Limb (tissue), 2 donors: ENCODE results near the gene PLCXD3.
A peak's percentile ranks its signal among the peaks of the same experiment; 100 is the strongest.
"Not testable (repeated sequence)": the region's sequence is repeated elsewhere in the genome, so short reads cannot be mapped to it uniquely, and the experiment has no call there.

ENCODE experiments used
- DNase-seq, 2 donors: peaks; one replicate each; pipeline ENCODE4 v3.0.0-alpha.2; 2016; ENCODE audit errors: extremely low spot score in 2 of 2

PLCXD3 gene

DNA sequence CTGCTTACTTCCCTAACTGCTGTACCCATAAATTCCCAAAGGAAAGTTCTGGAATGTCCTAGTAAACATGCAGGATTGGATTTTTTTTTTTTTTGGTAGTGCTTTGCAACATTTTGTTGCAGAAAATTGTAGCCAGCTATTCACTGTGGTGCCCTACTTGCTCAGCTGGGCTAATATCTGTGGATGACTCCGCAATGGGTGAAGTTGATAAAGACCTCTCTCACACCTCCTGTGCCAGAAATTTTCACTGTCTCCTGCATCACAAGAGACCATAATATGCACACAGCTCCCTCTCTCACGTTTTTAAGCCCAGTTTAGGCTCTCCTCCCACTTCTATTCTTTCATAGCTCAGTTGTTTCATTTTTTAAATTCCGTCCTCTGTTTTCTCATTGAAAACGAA is 160.6 kb downstream of the PLCXD3 start:
- DNase-seq: no peak

DNA sequence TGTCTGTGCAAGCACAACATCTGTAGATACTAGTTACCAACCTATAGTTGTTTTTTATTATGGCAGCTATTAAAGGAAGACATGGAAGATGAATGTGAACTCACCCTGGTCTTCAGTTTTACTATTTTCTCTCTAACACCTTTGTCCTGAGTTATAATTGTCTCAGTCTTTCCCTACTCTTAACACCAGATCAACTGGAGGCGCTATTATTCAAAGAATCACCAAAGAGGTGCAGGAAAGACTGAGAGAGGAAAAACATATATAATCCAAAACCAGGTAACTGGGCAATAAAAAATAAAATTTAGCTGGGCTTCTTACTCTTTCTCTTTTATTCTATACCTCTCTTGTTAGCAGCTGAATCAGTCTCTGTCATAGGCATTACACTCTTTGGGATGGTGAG is 162.8 kb downstream of the PLCXD3 start:
- DNase-seq: no peak

DNA sequence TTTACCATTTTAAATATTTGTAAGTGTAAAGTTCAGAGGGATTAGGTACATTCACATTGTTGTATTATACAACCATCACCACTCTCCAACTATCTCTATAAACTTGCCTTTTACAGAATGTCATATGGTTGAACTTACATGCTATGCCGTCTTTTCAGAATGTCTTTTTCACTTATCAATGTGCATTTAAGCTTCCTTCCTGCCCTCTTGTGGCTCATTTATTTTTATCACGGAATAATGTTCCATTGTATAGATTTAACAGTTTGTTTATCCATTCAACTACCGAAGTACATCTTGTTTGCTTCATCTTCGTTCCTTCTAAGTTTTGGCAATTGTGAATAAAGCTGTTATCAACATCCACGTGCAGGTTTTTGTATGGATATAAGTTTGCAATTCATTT is 163.8 kb downstream of the PLCXD3 start:
- DNase-seq: no peak

DNA sequence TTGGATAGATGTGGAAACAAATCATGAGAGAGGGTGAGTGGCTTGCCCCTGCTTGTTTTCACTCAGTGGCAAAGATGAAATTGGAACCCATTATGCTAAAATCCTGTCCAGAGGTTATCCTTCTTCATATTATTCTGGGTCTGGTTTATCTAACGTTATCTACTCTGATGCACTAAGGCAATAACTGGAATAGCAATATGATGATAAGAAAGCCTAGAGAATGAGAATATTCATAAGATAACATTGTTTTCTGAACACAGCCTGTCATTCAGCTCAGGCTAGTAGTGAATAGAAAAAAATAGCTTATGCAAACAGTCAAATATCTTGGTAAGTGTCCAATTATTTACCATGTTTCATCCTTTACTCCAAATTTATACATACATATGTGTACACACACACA is 165.1 kb downstream of the PLCXD3 start:
- no peak for DNase-seq

DNA sequence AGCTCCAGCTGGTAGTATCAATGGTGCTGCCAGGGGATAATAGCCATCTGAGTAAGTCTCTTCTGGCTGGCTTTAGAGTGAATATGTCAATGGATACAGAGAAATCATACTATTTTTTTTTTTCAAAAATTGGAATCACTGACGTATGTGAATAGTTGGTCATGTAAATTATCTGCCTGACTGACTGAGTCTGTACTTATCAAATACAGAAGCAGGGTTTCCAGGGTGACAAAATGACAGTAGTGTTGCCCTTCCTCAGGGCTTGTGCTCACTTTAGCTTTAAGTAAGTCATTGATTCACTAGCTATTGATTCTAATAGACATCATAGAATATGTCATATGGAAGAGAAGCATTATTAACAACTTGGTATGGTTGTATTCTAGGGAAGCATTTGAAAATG is 171.1 kb downstream of the PLCXD3 start:
- no peak for DNase-seq

DNA sequence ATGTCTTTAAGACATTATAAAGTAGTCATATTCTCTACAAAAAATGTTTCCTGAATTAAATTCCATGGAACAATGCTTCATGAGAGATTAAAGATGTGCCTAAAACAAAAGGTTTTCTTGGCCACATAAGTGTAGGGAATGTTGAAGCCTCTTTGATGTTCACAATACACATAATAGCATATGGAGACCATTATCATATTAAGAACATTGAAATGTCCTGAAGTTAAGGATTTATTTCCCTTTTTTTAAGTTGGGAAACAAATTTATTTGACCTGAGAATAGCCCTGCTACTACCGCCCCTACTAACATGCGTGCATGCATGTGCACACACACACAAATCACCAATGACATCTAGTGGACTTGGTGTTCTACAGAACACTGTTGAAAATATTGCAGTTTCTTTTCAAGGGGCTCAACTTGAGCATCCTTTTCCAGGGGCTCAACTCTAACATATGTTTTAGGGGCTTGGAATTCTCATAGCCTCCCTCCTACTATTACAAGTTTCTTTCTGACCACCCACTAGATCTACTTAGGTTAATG is 172.2 kb downstream of the PLCXD3 start:
- no peak for DNase-seq

DNA sequence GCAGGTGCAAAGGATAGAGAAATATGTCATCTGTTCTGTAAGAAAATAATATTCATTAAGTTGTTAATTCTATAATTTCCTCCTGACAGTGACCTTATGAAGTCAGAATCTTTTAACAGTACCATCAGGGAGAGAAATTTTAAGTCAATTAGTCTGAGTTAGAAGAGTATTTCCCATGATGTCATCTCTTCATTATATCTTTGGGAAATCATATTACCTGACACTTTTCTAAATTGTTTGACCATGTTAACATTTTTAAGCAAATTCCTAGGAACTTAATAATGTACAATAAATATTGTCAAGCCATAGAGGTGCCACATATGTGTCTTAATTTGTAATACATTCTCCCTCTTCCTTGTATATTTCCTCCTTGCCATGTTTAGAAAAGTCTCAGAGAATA is 172.7 kb downstream of the PLCXD3 start:
- no peak for DNase-seq

DNA sequence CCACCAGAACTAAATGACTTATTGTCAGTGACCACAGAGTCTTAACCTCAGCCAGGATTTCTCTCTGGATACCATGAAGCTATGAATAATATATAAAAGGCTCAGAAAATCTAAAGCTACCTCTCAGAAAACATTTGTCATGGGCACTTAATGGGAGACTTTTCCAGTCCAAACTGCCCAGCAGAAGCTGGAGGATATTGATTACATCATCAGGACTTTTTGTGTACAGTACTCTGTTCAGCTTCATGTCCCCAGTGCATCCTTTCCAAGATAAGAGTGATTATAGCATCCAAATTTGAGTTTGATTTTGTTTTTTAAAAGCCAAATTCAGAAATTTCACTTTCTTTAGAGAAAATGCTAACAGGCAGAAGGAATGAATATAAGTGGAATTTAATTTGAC is 173.2 kb downstream of the PLCXD3 start:
- DNase-seq: no peak

DNA sequence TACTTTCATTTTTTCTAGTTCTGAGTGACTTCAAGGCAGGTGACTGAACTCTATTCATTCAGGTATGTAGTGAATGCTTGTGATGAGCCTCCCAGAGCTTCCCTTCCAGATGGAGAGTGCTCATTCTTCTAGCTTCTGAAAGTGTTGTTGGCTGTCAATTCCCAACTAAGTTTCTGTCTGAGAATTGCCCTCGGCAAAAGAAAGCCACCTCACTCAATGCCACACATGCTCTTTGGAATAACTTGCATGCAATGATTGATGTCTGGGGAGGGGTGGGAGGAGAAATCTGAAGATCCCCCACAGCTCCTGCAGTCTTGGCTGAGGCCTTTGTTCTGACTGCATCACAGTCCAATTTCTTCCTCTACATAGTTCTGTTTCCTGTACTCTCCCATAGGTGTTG is 173.9 kb downstream of the PLCXD3 start:
- no peak for DNase-seq

DNA sequence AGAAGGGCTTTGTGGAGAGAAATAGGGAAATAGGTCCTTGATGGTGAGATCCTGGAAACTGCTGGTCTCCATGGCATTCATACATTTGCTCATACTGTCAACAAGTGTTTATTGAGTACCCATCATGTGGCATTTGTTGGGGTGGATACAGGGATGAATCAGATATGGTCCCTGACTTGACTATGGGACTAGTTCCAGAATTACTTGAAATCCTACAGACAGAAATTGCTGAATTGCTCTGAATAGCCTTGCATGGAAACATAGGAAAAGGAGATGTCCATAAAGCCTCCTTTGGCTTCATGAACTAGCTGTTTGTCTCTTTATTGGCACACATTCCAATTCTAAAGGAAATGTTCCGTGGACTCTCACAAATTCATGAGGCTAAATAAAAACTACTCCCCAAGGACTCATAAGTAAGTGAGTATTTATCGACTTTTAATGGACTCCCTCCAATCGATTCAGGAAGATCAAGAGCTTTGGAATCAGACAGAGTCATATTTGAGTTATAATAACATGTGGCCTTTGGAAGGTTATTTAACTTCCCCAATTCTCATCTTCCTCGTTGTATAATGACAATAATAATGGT is 174.7 kb downstream of the PLCXD3 start:
- peak in 1 of 2 donors; percentile 24 for DNase-seq

DNA sequence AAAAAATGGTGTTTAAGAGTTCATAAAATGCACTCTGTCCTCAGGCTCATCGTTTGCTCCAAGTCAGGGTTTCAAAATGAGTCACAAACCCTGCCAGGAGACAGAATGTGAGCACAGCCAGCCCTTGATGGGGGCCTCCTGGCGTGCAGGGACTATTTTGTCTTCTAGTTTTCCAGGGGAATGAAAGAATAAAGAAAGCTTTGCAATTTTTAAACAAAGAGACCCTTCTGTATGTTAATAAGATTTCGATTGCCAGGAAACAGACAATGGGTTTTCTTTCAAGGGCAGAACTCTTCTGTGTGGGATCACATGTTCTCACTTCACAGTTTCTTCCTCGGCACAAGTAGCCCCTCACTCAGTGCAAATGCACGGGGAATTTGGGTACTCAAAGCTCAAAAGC is 175.6 kb downstream of the PLCXD3 start:
- no peak for DNase-seq

DNA sequence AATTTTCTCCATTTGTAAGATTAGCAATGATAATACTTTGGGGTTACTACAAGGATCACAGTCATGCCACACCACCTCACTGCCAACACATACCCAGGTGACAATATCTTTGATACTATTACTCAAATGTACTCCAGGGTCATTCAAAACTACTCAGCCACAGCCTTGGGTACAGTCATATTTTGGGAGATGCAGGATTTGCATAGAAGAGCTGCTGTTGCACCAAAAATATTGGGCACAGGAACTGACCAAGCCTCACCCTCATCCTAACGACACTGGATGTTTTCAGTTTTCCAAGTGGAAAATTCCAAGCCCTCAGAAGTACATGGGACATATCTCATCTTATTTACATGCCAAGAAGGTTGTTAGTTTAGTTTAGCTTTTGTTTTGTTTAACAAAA is 176.2 kb downstream of the PLCXD3 start:
- no peak for DNase-seq

DNA sequence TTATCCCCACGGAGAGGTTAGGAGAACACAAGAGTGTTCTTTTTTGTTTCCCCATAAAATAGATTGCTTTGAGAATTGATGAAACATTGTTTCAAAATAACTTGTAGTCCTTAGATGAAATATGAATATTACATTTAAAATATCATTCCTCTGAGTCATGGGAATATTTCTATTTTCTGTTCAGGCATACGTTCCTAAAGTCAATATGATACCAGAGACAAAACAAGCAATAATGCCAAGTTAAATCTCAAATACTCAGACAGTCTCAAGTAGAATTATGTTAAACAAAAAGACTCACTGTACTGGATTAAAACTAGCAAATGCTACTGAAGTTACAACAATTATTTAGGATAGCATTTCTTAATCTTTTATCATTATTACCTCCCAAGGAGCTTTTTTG is 185.3 kb downstream of the PLCXD3 start:
- no peak for DNase-seq

DNA sequence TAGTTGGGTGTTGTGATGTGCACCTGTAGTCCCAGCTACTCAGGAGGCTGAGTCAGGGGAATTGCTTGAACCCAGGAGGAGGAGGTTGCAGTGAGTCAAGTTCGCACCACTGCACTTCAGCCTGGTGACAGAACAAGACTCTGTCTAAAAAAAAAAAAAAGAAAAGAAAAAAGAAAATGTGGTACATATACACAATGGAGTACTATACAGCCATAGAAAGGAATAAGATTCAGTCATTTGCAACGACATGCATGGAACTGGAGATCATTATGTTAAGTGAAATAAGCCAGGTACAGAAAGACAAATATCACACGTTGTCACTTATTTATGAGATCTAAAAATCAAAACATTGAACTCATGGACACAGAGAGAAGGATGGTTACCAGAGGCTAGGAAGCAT is 187.6 kb downstream of the PLCXD3 start:
- not testable (repeated sequence) for DNase-seq

DNA sequence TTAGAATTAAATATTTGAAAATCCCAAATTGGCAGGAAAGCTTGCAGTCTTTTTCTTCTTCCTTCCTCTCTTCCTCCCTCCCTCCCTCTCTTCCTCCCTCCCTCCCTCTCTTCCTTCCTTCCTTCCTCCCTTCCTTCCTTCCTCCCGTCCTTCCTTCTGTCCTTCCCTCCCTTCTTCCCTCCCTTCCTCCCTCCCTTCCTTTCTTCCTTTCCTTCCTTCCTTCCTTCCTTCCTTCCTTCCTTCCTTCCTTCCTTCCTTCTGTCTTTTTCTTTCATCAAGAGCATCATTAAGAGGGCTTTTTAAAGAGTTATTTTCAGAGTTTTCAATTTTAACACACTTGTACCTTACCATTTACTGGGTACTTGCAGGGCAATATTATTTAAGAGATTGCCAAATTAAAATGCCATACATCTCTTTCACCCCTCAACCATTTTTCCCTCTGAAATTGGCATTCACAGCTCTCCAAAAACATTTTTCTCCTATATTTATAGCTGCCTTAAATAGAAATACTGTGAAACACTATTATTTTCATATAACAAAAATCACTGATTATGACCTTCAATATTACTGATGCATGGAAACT is 197.8 kb downstream of the PLCXD3 start:
- no peak for DNase-seq

DNA sequence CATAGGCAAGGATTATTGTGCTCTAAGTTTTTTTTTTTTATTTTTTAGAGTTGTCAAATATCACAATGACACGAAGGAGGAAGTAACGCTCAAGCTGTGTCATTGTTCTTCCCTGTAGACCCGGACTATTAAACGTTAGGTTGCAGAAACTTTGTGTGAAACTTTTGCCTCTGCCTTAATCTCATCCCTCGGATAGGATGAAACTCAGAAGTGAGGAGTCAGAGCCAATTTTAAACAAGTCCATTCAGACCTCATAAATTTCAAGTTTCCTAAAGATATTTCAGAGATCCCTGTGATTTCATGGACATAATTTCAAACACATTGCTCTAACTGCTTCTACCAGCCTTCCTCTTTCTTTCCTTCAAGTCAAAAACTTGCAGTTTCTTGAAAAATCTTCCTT is 198.3 kb downstream of the PLCXD3 start:
- no peak for DNase-seq

DNA sequence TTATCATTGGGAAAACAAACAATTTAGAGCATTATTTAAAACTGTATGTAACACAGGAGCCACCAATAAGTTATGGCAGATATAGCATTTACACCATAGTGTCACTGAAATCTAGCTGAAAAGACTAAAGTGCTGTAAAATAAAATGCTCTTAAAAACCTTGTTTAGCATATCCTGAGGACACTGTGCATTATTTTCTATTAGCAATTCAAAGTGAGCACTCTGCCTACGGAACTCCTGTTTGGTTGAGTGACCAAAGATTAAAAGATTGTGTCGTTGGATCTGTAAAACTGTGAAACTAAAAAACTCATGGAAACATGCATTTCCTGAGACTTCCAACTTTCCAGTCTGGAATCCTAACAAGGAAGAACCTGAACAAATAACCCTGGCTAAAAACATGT is 201.1 kb downstream of the PLCXD3 start:
- no peak for DNase-seq

DNA sequence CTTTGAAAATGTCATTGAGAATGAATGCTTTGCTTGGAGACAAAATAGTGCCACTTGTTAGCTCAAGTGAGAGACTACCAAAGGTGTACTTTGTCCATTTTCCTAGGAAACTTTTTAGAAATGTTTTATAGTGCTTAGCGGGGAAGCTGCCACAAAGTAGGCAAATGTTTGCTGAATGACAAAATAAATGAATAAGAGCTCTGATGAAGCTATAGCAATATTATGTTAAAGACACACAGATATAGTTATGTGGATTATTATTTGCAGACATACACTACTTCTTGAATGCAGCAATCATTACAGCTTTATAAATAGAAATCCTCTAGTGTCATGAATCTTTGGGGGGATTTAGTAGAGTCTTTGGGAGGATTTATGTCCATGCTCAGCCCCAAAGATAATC is 204.4 kb downstream of the PLCXD3 start:
- no peak for DNase-seq

DNA sequence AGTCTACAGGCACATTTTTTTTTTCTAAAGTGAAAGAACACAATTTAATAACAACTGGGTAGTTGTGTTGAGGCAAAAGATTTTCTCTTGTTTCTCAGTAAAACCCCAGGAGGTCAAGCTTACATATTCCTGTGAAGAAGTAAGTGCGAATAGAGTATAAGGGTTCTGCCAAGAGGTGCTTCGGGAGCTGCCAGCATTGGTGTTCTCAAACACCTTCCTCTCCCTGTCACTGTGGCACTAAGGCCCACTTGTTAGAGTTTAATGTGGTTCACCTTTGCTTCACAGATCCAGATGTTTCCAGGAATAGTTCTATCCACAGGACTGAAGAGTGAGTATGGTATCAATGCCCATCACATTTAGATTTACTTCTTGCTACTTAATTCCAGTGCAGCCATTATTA is 205.3 kb downstream of the PLCXD3 start:
- no peak for DNase-seq

DNA sequence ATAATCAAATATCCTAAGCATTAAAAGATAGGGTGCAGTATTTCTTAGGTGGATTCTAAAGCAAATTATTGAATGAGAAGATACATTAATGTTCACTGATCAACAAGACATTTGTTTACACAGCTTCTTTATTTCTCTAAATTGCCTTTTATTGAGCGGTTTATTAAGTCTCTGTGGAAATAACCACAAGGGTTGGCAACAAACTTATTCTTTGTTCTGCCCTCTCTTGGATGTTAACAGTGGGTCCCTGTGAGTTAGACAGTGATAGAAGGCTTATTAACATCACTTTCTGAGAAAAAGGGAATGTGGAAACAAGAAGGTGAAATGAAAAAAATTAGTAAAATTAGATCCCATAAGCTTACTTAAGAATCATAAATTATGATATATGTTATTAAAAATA is 214.3 kb downstream of the PLCXD3 start:
- DNase-seq: no peak

DNA sequence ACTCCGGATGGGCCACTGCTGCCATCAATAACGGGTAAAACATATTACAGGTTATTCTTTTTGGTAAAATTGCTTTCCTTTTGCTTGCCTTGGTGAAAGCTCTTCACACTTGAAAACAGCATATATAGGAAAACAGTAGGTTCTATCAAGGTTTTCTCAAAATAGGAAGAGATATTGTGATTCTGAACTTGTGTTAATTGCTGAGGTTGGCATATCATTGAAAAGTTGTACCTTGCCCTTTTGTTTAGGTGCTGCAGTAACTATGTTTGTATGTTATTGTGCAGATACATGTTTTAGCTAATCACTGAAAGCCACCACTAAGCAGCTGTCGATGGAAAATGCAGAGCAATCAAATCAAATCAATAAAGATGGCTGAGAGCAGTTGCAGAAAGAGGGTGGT is 219.1 kb downstream of the PLCXD3 start:
- DNase-seq: no peak

DNA sequence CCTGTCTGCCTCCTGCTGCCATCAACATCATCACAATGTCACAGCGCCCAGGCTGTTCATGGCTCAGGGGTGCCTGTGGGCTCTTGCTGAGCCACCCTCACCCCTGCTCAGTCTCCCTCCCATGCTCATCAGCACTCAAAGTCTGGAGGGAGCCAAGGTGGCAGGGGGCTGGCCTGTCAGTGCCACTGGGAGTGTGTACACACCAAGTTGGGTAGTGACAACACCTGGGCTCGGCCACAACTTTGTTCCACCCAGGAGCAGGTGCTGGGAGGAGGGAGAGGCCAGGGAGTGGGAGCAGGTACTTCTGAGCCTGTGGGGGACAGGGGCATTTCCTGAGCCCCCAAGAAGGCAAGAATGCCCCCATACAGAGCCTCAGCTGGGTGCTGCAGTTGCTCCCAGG is 219.6 kb downstream of the PLCXD3 start:
- DNase-seq: no peak

DNA sequence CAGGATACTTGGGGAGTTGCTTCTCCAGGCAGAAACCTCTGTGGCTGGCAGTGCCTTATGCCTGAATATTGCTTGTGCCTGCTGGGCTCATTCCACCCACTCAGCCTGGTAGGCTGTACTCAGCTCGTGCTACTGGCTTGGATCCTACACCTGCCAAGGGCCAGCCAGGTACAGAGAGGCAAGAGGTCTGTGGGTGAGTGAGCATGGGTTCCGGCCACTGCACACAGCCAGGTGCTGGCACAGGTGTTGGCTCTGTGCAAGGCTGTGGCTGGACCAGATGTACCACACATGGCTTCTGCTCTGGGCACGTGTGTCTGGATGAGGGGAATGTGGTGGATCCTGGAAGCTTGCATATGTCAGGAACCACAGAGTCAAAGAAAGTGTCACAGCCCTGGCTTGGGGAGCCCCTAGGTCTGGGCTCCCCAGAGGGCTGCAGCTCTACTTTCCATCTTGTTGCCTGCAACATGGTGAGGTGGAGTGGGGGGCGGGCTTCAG is 220.4 kb downstream of the PLCXD3 start:
- DNase-seq: no peak

DNA sequence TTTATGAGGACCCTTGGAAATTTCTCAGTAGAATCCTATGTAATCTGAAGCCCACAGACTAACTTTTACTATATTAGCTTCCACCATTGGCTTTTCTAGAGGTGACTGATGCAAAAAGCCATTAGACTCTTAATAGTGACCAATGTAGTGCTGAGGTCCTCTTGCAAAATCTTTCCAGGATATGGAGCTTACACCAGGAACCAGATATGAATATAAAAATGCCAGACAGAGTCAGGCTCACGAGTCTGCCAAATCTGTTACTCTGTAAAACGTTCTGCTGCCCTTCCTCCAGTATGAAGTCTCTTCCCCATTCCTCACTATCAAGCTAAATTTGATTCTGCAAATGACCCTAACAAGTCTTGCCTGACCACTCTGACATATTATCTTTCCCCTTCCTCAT is 223.7 kb downstream of the PLCXD3 start:
- DNase-seq: no peak
